ENCODE measurements around the gene S100A13. TPM values are rescaled to one million over a fixed set of nuclear protein-coding genes. Genes with fewer than 3 reads are reported as not detected.

S100A13 gene
- total RNA-seq, 1 experiment from 2014 or later = 55.0 TPM

DNA sequence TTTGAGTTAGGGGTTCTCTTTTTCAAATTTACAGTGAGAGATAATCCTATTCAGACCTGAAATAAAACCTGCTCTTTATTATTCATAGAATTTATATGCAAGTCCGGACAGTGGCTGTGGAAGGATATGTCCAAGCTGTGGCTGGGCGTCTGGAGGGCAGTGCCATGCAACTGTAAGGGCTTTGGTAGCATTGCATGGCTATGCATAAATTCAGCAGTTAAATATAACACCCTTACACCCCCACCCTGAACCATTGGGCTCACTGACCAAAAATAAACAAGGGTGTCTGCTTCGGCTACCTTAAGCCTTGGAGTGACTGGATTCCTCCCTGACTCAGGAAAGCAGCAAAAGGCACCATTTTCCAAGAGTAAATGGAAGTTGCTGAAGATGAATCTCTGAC lies 12.0 kb upstream of the S100A13 start:
- Mint-ChIP-seq H3K27me3 (ENCODE audit: low read depth) (no peaks in the 10 kb centered on the region), H3K4me3 (no peak overlapping the region), H3K4me1 (peaks cover 5 to 9% of the 10 kb centered on the region in 2 experiments), H3K27ac (no peak overlapping the region), H3K9me3 (peaks cover 0 to 3% of the 10 kb centered on the region in 2 experiments; a peak in 1 of 5 replicates), H3K36me3 (ENCODE audit: insufficient read depth in 1 of 3, low read depth in 3 of 3) (peaks cover 59 to 91% (median 87%) of the 10 kb centered on the region in 3 experiments)
- no peak overlapping the region for H2AK5ac ChIP-seq (ENCODE audit: insufficient read length, low read length)
- H2BK20ac ChIP-seq (ENCODE audit: low read depth, low read length, poor library complexity, severe bottlenecking) = no peak overlapping the region
- no peak overlapping the region for H2AFZ ChIP-seq (ENCODE audit: low read length)
- no peak overlapping the region for H3K4ac ChIP-seq (ENCODE audit: low read depth, low read length)
- H3T11ph ChIP-seq (ENCODE audit: low read length) = no peak overlapping the region
- no peak overlapping the region for H4K91ac ChIP-seq (ENCODE audit: insufficient read length, low read depth, low read length)
- H2BK12ac ChIP-seq (ENCODE audit: insufficient read length, low read depth, low read length) = no peak overlapping the region
- no peak overlapping the region for H3K14ac ChIP-seq (ENCODE audit: insufficient read depth, low read length)
- TF ChIP-seq, protein P1, sequence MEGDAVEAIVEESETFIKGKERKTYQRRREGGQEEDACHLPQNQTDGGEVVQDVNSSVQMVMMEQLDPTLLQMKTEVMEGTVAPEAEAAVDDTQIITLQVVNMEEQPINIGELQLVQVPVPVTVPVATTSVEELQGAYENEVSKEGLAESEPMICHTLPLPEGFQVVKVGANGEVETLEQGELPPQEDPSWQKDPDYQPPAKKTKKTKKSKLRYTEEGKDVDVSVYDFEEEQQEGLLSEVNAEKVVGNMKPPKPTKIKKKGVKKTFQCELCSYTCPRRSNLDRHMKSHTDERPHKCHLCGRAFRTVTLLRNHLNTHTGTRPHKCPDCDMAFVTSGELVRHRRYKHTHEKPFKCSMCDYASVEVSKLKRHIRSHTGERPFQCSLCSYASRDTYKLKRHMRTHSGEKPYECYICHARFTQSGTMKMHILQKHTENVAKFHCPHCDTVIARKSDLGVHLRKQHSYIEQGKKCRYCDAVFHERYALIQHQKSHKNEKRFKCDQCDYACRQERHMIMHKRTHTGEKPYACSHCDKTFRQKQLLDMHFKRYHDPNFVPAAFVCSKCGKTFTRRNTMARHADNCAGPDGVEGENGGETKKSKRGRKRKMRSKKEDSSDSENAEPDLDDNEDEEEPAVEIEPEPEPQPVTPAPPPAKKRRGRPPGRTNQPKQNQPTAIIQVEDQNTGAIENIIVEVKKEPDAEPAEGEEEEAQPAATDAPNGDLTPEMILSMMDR (conservative IDR thresholded peaks at IDR 0.05) = no peak
- no peak overlapping the region for H3K4me2 ChIP-seq (ENCODE audit: insufficient read depth, insufficient read length, low read length)
- no peak overlapping the region for H2BK5ac ChIP-seq (ENCODE audit: insufficient read length, low read length)
- H3K9ac ChIP-seq (ENCODE audit: extremely low read depth, insufficient read length, low read length) = no peak overlapping the region
- no peak overlapping the region for H3K18ac ChIP-seq (ENCODE audit: insufficient read length, low read depth, low read length)
- H3K79me1 ChIP-seq (ENCODE audit: insufficient read depth, low read depth, low read length, poor library complexity, severe bottlenecking) = peaks cover 4% of the 10 kb centered on the region
- H3K27ac ChIP-seq (ENCODE audit: insufficient read length, low read depth, low read length) = no peak overlapping the region
- no CpG with 5 or more reads among the region's 3 CpGs for WGBS (ENCODE audit: extremely low coverage, insufficient read length, low lambda C conversion rate)
- no peak overlapping the region for H3K56ac ChIP-seq (ENCODE audit: insufficient read length, low read depth, low read length)
- H3K9me3 ChIP-seq (ENCODE audit: control insufficient read depth, low read depth, low read length) = no peaks in the 10 kb centered on the region
- no peaks in the 10 kb centered on the region for H3K4me1 ChIP-seq (ENCODE audit: insufficient read depth, low read length)
- H3K79me2 ChIP-seq (ENCODE audit: insufficient read depth, low read length) = peaks cover 4% of the 10 kb centered on the region; the same call in 1 of the 2 replicates
- no peak overlapping the region for H4K8ac ChIP-seq (replicated peaks; ENCODE audit: insufficient read length, low read depth, low read length)
- no peak overlapping the region for H2BK15ac ChIP-seq (ENCODE audit: low read depth, low read length)
- H3K27me3 ChIP-seq (ENCODE audit: insufficient read depth, low read length) = no peaks in the 10 kb centered on the region
- no peaks in the 10 kb centered on the region for H4K20me1 ChIP-seq (ENCODE audit: control insufficient read depth, insufficient read depth, insufficient read length)
- H2BK120ac ChIP-seq (ENCODE audit: low read depth, low read length, poor library complexity, severe bottlenecking) = no peak overlapping the region
- no peak overlapping the region for H4K5ac ChIP-seq (ENCODE audit: insufficient read length, low read depth, low read length)
- H3K23ac ChIP-seq (ENCODE audit: insufficient read length, low read depth, low read length) = no peak overlapping the region
- DNase-seq = no peak
- peaks cover 3% of the 10 kb centered on the region for H3K23me2 ChIP-seq (ENCODE audit: insufficient read length, low read depth, low read length, poor library complexity, severe bottlenecking)

Measured in H9 (cell line).